ENCODE data around the gene LSP1. TPM values are rescaled to one million over a fixed set of nuclear protein-coding genes. Genes with fewer than 3 reads are reported as not detected.

The LSP1 gene
- total and polyA plus RNA-seq, 2 of the 8 experiments (the other 6 are each of a cell fraction or from before 2014, with no cell fraction given): 0.03 TPM; not detected in 1

DNA sequence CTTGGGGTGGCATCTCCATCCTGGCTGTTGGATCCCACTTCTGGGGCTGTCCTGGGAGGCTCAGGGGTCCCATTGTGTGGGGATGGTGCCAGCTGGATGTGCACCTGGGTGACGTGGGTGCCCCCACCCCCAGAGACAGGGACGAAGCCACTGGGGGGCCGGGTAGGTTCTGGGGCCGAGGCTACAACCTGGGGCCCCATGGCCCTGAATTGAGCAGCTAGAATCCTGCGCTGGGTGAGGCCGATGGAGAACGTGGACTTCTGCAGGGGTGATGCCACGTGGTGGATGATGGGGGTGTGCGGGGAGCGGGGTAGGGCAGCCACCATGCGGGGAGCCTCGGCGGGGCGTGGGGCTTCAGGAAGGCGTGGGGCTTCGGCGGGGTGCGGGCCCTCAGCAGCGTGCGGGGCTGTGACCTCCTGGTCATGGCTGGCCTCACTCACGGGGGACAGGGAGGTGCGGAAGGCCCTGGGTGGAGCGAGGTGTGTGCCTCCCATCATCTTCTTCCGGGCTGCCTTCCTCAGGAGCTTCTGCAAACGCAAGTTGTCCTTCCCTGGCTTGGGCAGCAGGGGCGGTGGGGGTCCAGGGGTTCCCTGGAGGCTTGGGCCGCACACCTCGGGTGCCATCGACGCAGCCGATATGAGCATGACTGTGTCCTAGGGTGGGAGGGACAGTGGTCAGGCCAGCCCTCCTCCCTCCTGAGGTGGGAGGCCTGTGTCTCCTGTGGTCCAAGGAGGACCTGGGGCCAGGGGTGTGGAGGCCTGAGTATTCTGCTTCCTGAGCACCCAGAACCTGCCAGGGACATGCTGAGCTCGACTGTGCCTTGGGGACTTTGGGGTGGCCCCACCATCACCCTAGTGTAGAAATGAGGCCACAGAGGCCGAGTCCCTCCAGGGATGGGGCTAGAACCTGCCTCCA is 37.3 kb downstream of the LSP1 start (continued):
- TF ChIP-seq SP4 (IDR thresholded peaks at IDR 0.05; ENCODE audit: low read length) (no peak), BACH1 (IDR thresholded peaks at IDR 0.05; ENCODE audit: low read length) (no peak), TBP (IDR thresholded peaks at IDR 0.05; ENCODE audit: low read depth, low read length) (no peak), SP2 (IDR thresholded peaks at IDR 0.05; ENCODE audit: low read length) (no peak)

All from H1 (cell line).